SK-N-SH treated with all-trans-retinoic acid at 6 μM for 48 hours (cell line): ENCODE results near the gene KRTAP2-2.

Experiments used
- GLIS3 ChIP-seq: fragments of 250-450 bp; sonication (Bioruptor Pico); IDR thresholded peaks from 2 replicates; pipeline ENCODE4 v1.5.0; 2020; ENCODE audit warnings: mild to moderate bottlenecking, moderate library complexity
- TCF4 ChIP-seq: fragments of 250-450 bp; sonication (Bioruptor Pico); IDR thresholded peaks from 2 replicates; pipeline ENCODE4 v1.8.0; 2021; ENCODE audit warnings: mild to moderate bottlenecking, moderate library complexity, borderline replicate concordance
- ZFP30 ChIP-seq: fragments of 450-650 bp; formaldehyde crosslinking; IDR thresholded peaks from 2 replicates; pipeline ENCODE4 v1.5.0; 2022; ENCODE audit warnings: mild to moderate bottlenecking, moderate library complexity
- ZNF565 ChIP-seq: fragments of 450-650 bp; formaldehyde crosslinking; conservative IDR thresholded peaks from 2 replicates; pipeline ENCODE4 v1.5.0; 2020; ENCODE audit warnings: low read depth, mild to moderate bottlenecking, moderate library complexity
- TF ChIP-seq, protein P1 (sequence below): fragments of 250-450 bp; sonication (Bioruptor Pico); IDR thresholded peaks from 2 replicates; pipeline ENCODE4 v1.8.0; 2020; ENCODE audit warnings: mild to moderate bottlenecking, moderate library complexity, borderline replicate concordance

DNA sequence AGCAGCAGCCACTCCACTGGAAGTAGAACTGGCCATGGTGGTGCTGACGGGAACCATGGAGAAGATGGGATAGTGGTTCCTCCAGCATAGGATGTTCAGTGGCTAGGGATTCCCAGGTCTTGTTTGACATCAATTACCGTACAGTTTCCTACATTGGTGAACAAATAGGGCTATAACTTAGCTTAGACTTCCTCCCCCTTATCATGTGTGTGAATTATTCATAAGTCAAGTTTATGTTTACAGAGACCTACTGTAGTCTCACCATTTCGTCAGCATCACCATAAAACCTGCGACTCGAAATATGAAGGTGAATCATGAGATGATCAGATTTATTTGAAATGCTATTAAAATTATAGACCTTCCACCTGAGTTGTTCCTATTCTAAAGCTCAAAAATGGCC is 3.7 kb upstream of the KRTAP2-2 start:
- TF ChIP-seq, protein P1, sequence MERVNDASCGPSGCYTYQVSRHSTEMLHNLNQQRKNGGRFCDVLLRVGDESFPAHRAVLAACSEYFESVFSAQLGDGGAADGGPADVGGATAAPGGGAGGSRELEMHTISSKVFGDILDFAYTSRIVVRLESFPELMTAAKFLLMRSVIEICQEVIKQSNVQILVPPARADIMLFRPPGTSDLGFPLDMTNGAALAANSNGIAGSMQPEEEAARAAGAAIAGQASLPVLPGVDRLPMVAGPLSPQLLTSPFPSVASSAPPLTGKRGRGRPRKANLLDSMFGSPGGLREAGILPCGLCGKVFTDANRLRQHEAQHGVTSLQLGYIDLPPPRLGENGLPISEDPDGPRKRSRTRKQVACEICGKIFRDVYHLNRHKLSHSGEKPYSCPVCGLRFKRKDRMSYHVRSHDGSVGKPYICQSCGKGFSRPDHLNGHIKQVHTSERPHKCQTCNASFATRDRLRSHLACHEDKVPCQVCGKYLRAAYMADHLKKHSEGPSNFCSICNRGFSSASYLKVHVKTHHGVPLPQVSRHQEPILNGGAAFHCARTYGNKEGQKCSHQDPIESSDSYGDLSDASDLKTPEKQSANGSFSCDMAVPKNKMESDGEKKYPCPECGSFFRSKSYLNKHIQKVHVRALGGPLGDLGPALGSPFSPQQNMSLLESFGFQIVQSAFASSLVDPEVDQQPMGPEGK (CRISPR knock-in tag), result no peak
- TF ChIP-seq TCF4, result no peak
- no peak for TF ChIP-seq ZFP30 (CRISPR knock-in tag)
- no peak for TF ChIP-seq GLIS3 (CRISPR knock-in tag)
- no peak for TF ChIP-seq ZNF565 (CRISPR knock-in tag)
